PFSK-1 (cell line): Measurements from ENCODE around the gene STON2.

ENCODE experiments used
- POLR2AphosphoS5 ChIP-seq: IDR thresholded peaks from 2 replicates; pipeline ENCODE4 v1.6.1; 2012; ENCODE audit warnings: low read depth, mild to moderate bottlenecking, control low read depth, low read length, moderate library complexity
- SIN3A ChIP-seq: IDR thresholded peaks from 2 replicates; pipeline ENCODE4 v1.6.1; 2012; ENCODE audit warnings: mild to moderate bottlenecking, low read length, moderate library complexity, borderline replicate concordance; ENCODE audit not compliant: insufficient read depth

DNA sequence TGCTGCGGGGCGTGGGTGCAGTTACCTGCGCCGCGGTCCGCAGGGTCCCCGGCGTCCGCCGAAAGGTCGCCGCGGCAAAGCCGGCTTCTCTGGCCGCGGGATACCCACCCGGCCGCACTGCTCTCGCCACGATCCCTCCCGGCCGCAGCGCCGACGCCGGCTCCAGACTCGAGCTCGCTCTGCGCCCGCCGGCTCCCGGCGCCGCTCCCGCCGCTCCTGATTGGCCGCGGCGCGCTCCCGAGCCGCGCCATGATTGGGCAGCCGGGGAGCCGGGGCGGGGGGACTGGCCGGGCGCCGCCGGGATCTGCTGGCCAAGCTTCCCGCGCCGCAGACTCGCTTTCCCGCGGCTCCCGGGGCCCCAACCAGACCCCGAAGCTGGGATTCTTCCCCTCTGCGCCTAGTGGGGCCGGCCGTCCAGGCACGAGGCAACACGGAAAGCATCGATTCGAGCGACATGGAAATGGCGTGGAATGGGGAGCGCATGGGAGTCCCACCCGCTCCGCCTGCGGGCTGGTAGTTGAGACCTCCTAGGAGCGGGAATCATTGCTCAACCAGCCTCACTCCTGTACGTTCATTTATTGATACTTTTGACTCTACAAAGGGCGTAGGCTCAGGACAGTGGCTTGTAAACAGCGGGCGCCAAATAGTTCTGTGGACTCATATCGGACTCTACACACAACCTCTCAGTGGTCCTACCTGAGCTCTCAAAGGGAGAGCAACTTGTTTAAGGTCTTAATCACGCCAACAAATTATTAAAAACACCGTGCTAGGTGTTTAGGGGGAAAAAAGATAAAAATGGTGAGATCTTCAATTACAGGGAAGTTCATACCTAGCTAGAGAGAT, 36.4 kb upstream of the STON2 start:
- TF ChIP-seq POLR2AphosphoS5 (no peak), SIN3A (no peak)
